ENCODE results near the gene MX2. TPM values are rescaled to one million over a fixed set of nuclear protein-coding genes. Genes with fewer than 3 reads are reported as not detected.

Gene MX2
- total RNA-seq, 2 donors from 2014 or later = 22.4 to 22.9 TPM

- Histone ChIP-seq H3K4me1 (ENCODE audit: control insufficient read depth in 1 of 2, low read depth in 2 of 2) (no peaks in the 10 kb centered on the region), H3K36me3 (peaks cover 51% of the 10 kb centered on the region), H3K27ac (no peak overlapping the region), H3K27me3 (replicated peaks; ENCODE audit: insufficient read depth) (no peaks in the 10 kb centered on the region), H3K4me3 (no peak overlapping the region), H3K9me3 (no peaks in the 10 kb centered on the region)
- no peak for ATAC-seq (ENCODE audit: insufficient number of reproducible peaks, low FRiP score, low read depth)
- no peak for DNase-seq (ENCODE audit: low spot score)
- TF ChIP-seq CTCF (IDR thresholded peaks at IDR 0.05) = no peak
Observed at GRCh38 chr21:41446586-41446985, 84.8 kb downstream of the MX2 start.

GRCh38 chr21:41447356-41447755 lies 85.5 kb downstream of the MX2 start:
- no peak overlapping the region for H3K27ac ChIP-seq
- H3K9me3 ChIP-seq = no peaks in the 10 kb centered on the region
- no peak overlapping the region for H3K4me3 ChIP-seq
- TF ChIP-seq CTCF (IDR thresholded peaks at IDR 0.05) = no peak
- ATAC-seq (ENCODE audit: insufficient number of reproducible peaks, low FRiP score, low read depth) (no peak), DNase-seq (ENCODE audit: low spot score) (no peak)
- H3K27me3 ChIP-seq (replicated peaks; ENCODE audit: insufficient read depth) = no peaks in the 10 kb centered on the region
- no peaks in the 10 kb centered on the region for H3K4me1 ChIP-seq (ENCODE audit: control insufficient read depth in 1 of 2, low read depth in 2 of 2)
- peaks cover 54% of the 10 kb centered on the region for H3K36me3 ChIP-seq

- ATAC-seq (ENCODE audit: insufficient number of reproducible peaks, low FRiP score, low read depth) = no peak
- Histone ChIP-seq H3K9me3 (no peaks in the 10 kb centered on the region), H3K4me1 (ENCODE audit: control insufficient read depth in 1 of 2, low read depth in 2 of 2) (no peaks in the 10 kb centered on the region), H3K4me3 (no peak overlapping the region), H3K27me3 (replicated peaks; ENCODE audit: insufficient read depth) (no peaks in the 10 kb centered on the region), H3K27ac (no peak overlapping the region), H3K36me3 (peaks cover 58% of the 10 kb centered on the region)
- DNase-seq (ENCODE audit: low spot score) = no peak
- no peak for TF ChIP-seq CTCF (IDR thresholded peaks at IDR 0.05)
Observed at GRCh38 chr21:41449613-41450012, 87.8 kb downstream of the MX2 start.

GRCh38 chr21:41451753-41452676 lies 90.2 kb downstream of the MX2 start:
- peaks cover 54% of the 10 kb centered on the region for H3K36me3 ChIP-seq
- no peak for ATAC-seq (ENCODE audit: insufficient number of reproducible peaks, low FRiP score, low read depth)

More at GRCh38 chr21:41451753-41452676, 90.2 kb downstream of the MX2 start:
- TF ChIP-seq CTCF (IDR thresholded peaks at IDR 0.05) = no peak
- Histone ChIP-seq H3K27ac (no peak overlapping the region), H3K4me1 (ENCODE audit: control insufficient read depth in 1 of 2, low read depth in 2 of 2) (no peaks in the 10 kb centered on the region), H3K27me3 (replicated peaks; ENCODE audit: insufficient read depth) (no peaks in the 10 kb centered on the region), H3K9me3 (no peaks in the 10 kb centered on the region), H3K4me3 (no peak overlapping the region)
- no peak for DNase-seq (ENCODE audit: low spot score)
